HCT116 (cell line): ENCODE results near the gene SMARCA2. TPM values are rescaled to one million over a fixed set of nuclear protein-coding genes. Genes with fewer than 3 reads are reported as not detected.

Experiments
- ATAC-seq: fragments of 200-7000 bp; cut with Tn5 transposase; 2 replicates; pipeline ENCODE4 v1.9.1; 2020; ENCODE audit warnings: mild to moderate bottlenecking, moderate library complexity
- BruUV-seq: library from RNA; stranded (reverse); fragments of 400-500 nt; replicated peaks from 2 replicates; lab custom pipeline; 2021; lab: Mats Ljungman, UMichigan
- CTCF ChIA-PET: fragments of 300-600 bp; sonication (Branson Sonifier 250); formaldehyde crosslinking; loops from one replicate; lab custom pipeline; 2021; ENCODE audit warnings: antibody characterized with exemption; lab: Charles Lee
- POLR2A ChIA-PET: fragments of 300-600, 350-600 bp; sonication (Branson Sonifier 250); formaldehyde crosslinking; loops from one replicate; lab custom pipeline; 2021; ENCODE audit warnings: antibody characterized with exemption; lab: Charles Lee
- RAD21 ChIA-PET, 2 experiments: fragments of 300-600 bp; sonication (Branson Sonifier 250); formaldehyde crosslinking; loops; one replicate each; lab custom pipeline; 2023; ENCODE audit warnings: low total read pairs in 2 of 2; ENCODE audit not compliant: uncharacterized antibody in 2 of 2, unreplicated experiment in 2 of 2, low non-redundant PET in 1 of 2; lab: Charles Lee
- DNase-seq: peaks from one replicate; pipeline ENCODE4 v3.0.0-alpha.2; 2010; ENCODE audit warnings: low read depth, low spot score
- H2AFZ ChIP-seq: fragments of 200-600 bp; shearing (Covaris generic), sonication (generic); 2 replicates; pipeline ENCODE4 v1.6.1; 2017; ENCODE audit warnings: low read depth, mixed run types, mixed read lengths, antibody characterized with exemption, low read length; ENCODE audit not compliant: poor library complexity, severe bottlenecking
- H3K27ac ChIP-seq: 2 replicates; pipeline ENCODE4 v1.5.1; 2012; ENCODE audit warnings: low read depth, low read length
- H3K27me3 ChIP-seq: fragments of 200-600 bp; sonication (generic); 2 replicates; pipeline ENCODE4 v1.6.1; 2016; ENCODE audit warnings: mixed run types, low read length, mixed read lengths; ENCODE audit not compliant: insufficient read depth
- H3K36me3 ChIP-seq, 2 experiments: fragments of 200-500 bp in 1 of 2; fragments of 200-600 bp in 1 of 2; sonication (Bioruptor generic) in 1 of 2; sonication (generic) in 1 of 2; 2 replicates each; pipeline versions ENCODE4 v1.5.1 to v1.6.1; 2014 to 2016; ENCODE audit warnings: low read length in 2 of 2, inconsistent platforms in 1 of 2, mixed read lengths in 1 of 2, mixed run types in 1 of 2; ENCODE audit not compliant: insufficient read depth in 2 of 2, control insufficient read depth in 1 of 2
- H3K4me1 ChIP-seq, 2 experiments: fragments of 200-600 bp in 1 of 2; sonication (generic) in 1 of 2; 2 replicates each; pipeline versions ENCODE4 v1.5.1 to v1.6.1; 2012 to 2017; ENCODE audit warnings: low read length in 2 of 2, inconsistent platforms in 1 of 2, mild to moderate bottlenecking in 1 of 2, mixed read lengths in 1 of 2, mixed run types in 1 of 2, moderate library complexity in 1 of 2; ENCODE audit not compliant: insufficient read depth in 2 of 2, control insufficient read depth in 1 of 2
- H3K4me2 ChIP-seq: fragments of 200-600 bp; sonication (generic); 2 replicates; pipeline ENCODE4 v1.6.1; 2017; ENCODE audit warnings: mixed run types, low read length, mixed read lengths
- H3K4me3 ChIP-seq, 2 experiments: fragments of 200-600 bp in 1 of 2; sonication (generic) in 1 of 2; replicated peaks in 1 of 2; 2 replicates each; pipeline ENCODE4 v1.5.1; 2011 to 2016; ENCODE audit warnings: low read length in 2 of 2, control low read depth in 1 of 2, low read depth in 1 of 2, mild to moderate bottlenecking in 1 of 2, mixed read lengths in 1 of 2, mixed run types in 1 of 2
- H3K79me2 ChIP-seq: fragments of 200-600 bp; sonication (generic); 2 replicates; pipeline ENCODE4 v1.6.1; 2017; ENCODE audit warnings: mild to moderate bottlenecking, mixed run types, low read length, moderate library complexity, mixed read lengths; ENCODE audit not compliant: insufficient read depth
- H3K9ac ChIP-seq: fragments of 200-600 bp; sonication (generic); 2 replicates; pipeline ENCODE4 v1.6.1; 2016; ENCODE audit warnings: low read length, mixed read lengths
- H3K9me2 ChIP-seq: fragments of 200-600 bp; sonication (generic), shearing (Covaris generic); 2 replicates; pipeline ENCODE4 v1.6.1; 2017; ENCODE audit warnings: mixed run types, mild to moderate bottlenecking, moderate library complexity; ENCODE audit not compliant: insufficient read depth
- H3K9me3 ChIP-seq, 2 experiments: fragments of 200-500 bp in 1 of 2; fragments of 200-600 bp in 1 of 2; sonication (Bioruptor generic) in 1 of 2; sonication (generic) in 1 of 2; 2 replicates each; pipeline ENCODE4 v1.6.1; 2014 to 2017; ENCODE audit warnings: low read length in 2 of 2, mixed read lengths in 2 of 2, inconsistent platforms in 1 of 2, low read depth in 1 of 2, mild to moderate bottlenecking in 1 of 2, mixed run types in 1 of 2, moderate library complexity in 1 of 2; ENCODE audit not compliant: control insufficient read depth in 1 of 2, insufficient read depth in 1 of 2
- H4K20me1 ChIP-seq: fragments of 200-600 bp; sonication (generic), shearing (Covaris generic); 2 replicates; pipeline ENCODE4 v1.6.1; 2017; ENCODE audit warnings: mixed run types, mild to moderate bottlenecking, moderate library complexity; ENCODE audit not compliant: insufficient read depth
- ATF3 ChIP-seq: IDR thresholded peaks from 2 replicates; pipeline ENCODE4 v1.6.1; 2012
- CBX3 ChIP-seq: IDR thresholded peaks from 2 replicates; pipeline ENCODE4 v1.6.1; 2012; ENCODE audit warnings: low read depth
- CEBPB ChIP-seq: IDR thresholded peaks from 2 replicates; pipeline ENCODE4 v1.6.1; 2012; ENCODE audit warnings: low read depth
- CTCF ChIP-seq, 3 experiments: fragments of 200-600 bp in 1 of 3; sonication (generic) in 1 of 3; IDR thresholded peaks in 2 of 3; conservative IDR thresholded peaks in 1 of 3; 2 replicates each; pipeline ENCODE4 v1.5.1; 2012 to 2017; ENCODE audit warnings: low read depth in 2 of 3, low read length in 2 of 3, antibody characterized with exemption in 1 of 3, borderline replicate concordance in 1 of 3, control low read depth in 1 of 3, mild to moderate bottlenecking in 1 of 3, mixed read lengths in 1 of 3, mixed run types in 1 of 3, moderate library complexity in 1 of 3; ENCODE audit not compliant: insufficient read depth in 1 of 3
- EZH2 ChIP-seq: fragments of 200-600 bp; sonication (generic); IDR thresholded peaks from 2 replicates; pipeline ENCODE4 v1.6.1; 2017; ENCODE audit warnings: antibody characterized with exemption, mixed run types
- FOSL1 ChIP-seq: IDR thresholded peaks from 2 replicates; pipeline ENCODE4 v1.6.1; 2012; ENCODE audit warnings: low read depth
- POLR2A ChIP-seq: IDR thresholded peaks from 2 replicates; pipeline ENCODE4 v1.7.0; 2011; ENCODE audit warnings: borderline replicate concordance; ENCODE audit not compliant: insufficient read depth, insufficient read length; ENCODE audit errors: extremely low read depth
- RAD21 ChIP-seq: IDR thresholded peaks from 2 replicates; pipeline ENCODE4 v1.6.1; 2012; ENCODE audit warnings: low read depth, mild to moderate bottlenecking
- REST ChIP-seq: IDR thresholded peaks from 2 replicates; pipeline ENCODE4 v1.6.1; 2012; ENCODE audit warnings: low read depth
- SIN3A ChIP-seq: IDR thresholded peaks from 2 replicates; pipeline ENCODE4 v1.6.1; 2012; ENCODE audit warnings: low read depth
- SP1 ChIP-seq: IDR thresholded peaks from 2 replicates; pipeline ENCODE4 v1.6.1; 2012; ENCODE audit warnings: low read depth
- SRF ChIP-seq: IDR thresholded peaks from 2 replicates; pipeline ENCODE4 v1.6.1; 2012; ENCODE audit warnings: low read depth
- TCF7L2 ChIP-seq: IDR thresholded peaks from 2 replicates; pipeline ENCODE4 v1.7.0; 2011; ENCODE audit warnings: borderline replicate concordance, inconsistent platforms; ENCODE audit not compliant: insufficient read depth, insufficient read length; ENCODE audit errors: extremely low read depth
- YY1 ChIP-seq: IDR thresholded peaks from 2 replicates; pipeline ENCODE4 v1.6.1; 2011; ENCODE audit warnings: low read length, low read depth, moderate library complexity, mild to moderate bottlenecking; ENCODE audit not compliant: insufficient replicate concordance; ENCODE audit errors: extremely low read depth
- ZBTB33 ChIP-seq: IDR thresholded peaks from 2 replicates; pipeline ENCODE4 v1.6.1; 2011; ENCODE audit warnings: mild to moderate bottlenecking, low read length, moderate library complexity; ENCODE audit not compliant: insufficient replicate concordance; ENCODE audit errors: extremely low read depth
- ZFX ChIP-seq: fragments of 450-650 bp; IDR thresholded peaks from 2 replicates; pipeline ENCODE4 v1.6.1; 2017
- ZNF274 ChIP-seq: fragments of 200-500 bp; sonication (Bioruptor generic); IDR thresholded peaks from 2 replicates; pipeline ENCODE4 v1.6.1; 2014; ENCODE audit warnings: mild to moderate bottlenecking, low read depth, low read length, inconsistent platforms
- intact Hi-C: fragments of 100-400 bp; cut with micrococcal nuclease; formaldehyde crosslinking; loops from 2 replicates; pipeline ENCODE4 v1.10.0; 2022
- total RNA-seq: library from RNA; stranded (reverse); gene quantifications from one replicate; pipeline ENCODE4 v1.2.1, GENCODE V29; 2021; ENCODE audit not compliant: unreplicated experiment

The SMARCA2 gene
- total RNA-seq, 1 experiment from 2014 or later: 14.7 TPM

- no peaks in the 10 kb centered on the region for H3K4me1 ChIP-seq
- H3K27me3 ChIP-seq: 0 out of 2 replicates have a peak, but pooled peaks cover 5% of the 10 kb centered on the region
- no peak for TF ChIP-seq TCF7L2
- no peak for TF ChIP-seq POLR2A
- TF ChIP-seq EZH2: no peak
- TF ChIP-seq SP1: no peak
- TF ChIP-seq FOSL1: no peak
- no peak for TF ChIP-seq CEBPB
- TF ChIP-seq CBX3: no peak
- no peak for TF ChIP-seq ZFX
- no peak for TF ChIP-seq REST
- TF ChIP-seq SRF: no peak
- TF ChIP-seq ATF3: no peak
- no peak for TF ChIP-seq SIN3A
- TF ChIP-seq CTCF (IDR thresholded peaks at IDR 0.05 in 2 of 3, conservative IDR thresholded peaks at IDR 0.05 in 1 of 3; ENCODE audit: borderline replicate concordance in 1 of 3, insufficient read depth in 1 of 3, low read depth in 2 of 3, low read length in 2 of 3): no peak
- TF ChIP-seq RAD21: no peak
- TF ChIP-seq YY1: no peak
- TF ChIP-seq ZNF274: no peak
- no peak for TF ChIP-seq ZBTB33
- no peak for DNase-seq
- no peaks in the 10 kb centered on the region for H3K36me3 ChIP-seq
- no peak overlapping the region for H3K9ac ChIP-seq
- no peak overlapping the region for H2AFZ ChIP-seq
- no peaks in the 10 kb centered on the region for H3K9me3 ChIP-seq
- H3K27ac ChIP-seq: no peak overlapping the region
- no peak overlapping the region for H3K4me3 ChIP-seq
- H4K20me1 ChIP-seq: no peaks in the 10 kb centered on the region
- BruUV-seq: no TSS peak
- no peak overlapping the region for H3K4me2 ChIP-seq
- no peaks in the 10 kb centered on the region for H3K79me2 ChIP-seq
- ChIA-PET RAD21 (no interaction called here), CTCF (no interaction called here), POLR2A (no interaction called here)
- ATAC-seq: no peak
- intact Hi-C loops: no loop called here
- no peaks in the 10 kb centered on the region for H3K9me2 ChIP-seq
Observed at GRCh38 chr9:2173861-2174260, 158.7 kb downstream of the SMARCA2 start.
